Measurements from ENCODE around the gene ZC3HAV1.

- TF ChIP-seq CHD2 (IDR thresholded peaks at IDR 0.05; ENCODE audit: borderline replicate concordance, low read depth, low read length) (no peak), CTCF (IDR thresholded peaks at IDR 0.05 in 2 of 3, conservative IDR thresholded peaks at IDR 0.05 in 1 of 3; ENCODE audit: control insufficient read depth in 2 of 3, extremely low read depth in 1 of 3, insufficient read depth in 1 of 3, low read depth in 3 of 3, low read length in 3 of 3) (no peak), ZBED1 (IDR thresholded peaks at IDR 0.05; ENCODE audit: borderline replicate concordance) (no peak), RAD21 (IDR thresholded peaks at IDR 0.05; ENCODE audit: insufficient read depth, low read depth, low read length) (no peak), STAT1 (conservative IDR thresholded peaks at IDR 0.05) (no peak), SIN3A (IDR thresholded peaks at IDR 0.05; ENCODE audit: low read depth, low read length) (no peak), FOS (IDR thresholded peaks at IDR 0.05; ENCODE audit: borderline replicate concordance, extremely low read depth, insufficient read length) (no peak), POLR2A (IDR thresholded peaks at IDR 0.05; ENCODE audit: low read depth, low read length) (no peak)
These were observed 80.2 kb downstream of the ZC3HAV1 start for GRCh38 chr7:139029353-139029752.

Measured in GM12878 (cell line).